Measurements from ENCODE around the gene ZBP1.

The ZBP1 gene

GRCh38 chr20:57620274-57620990 lies at the start of gene ZBP1:
ZBP1 (minus strand) TSS chr20:57620426; CDS start chr20:57620295, 131 bp downstream.
- no peak for TF ChIP-seq ZNF274 (IDR thresholded peaks at IDR 0.05; ENCODE audit: low read depth, low read length)
- peak within 1 kb of the TSS; percentile 45; the same call in 1 of the 2 replicates for H3K4me3 ChIP-seq (ENCODE audit: low read length)

GRCh38 chr20:57669632-57670031 lies 49.4 kb upstream of the ZBP1 start:
- TF ChIP-seq ZNF274 (IDR thresholded peaks at IDR 0.05; ENCODE audit: low read depth, low read length): no peak
- no peak overlapping the region for H3K4me3 ChIP-seq (ENCODE audit: low read length)

GRCh38 chr20:57667924-57668782 lies 47.9 kb upstream of the ZBP1 start:
- TF ChIP-seq ZNF274 (IDR thresholded peaks at IDR 0.05; ENCODE audit: low read depth, low read length): no peak
- no peak overlapping the region for H3K4me3 ChIP-seq (ENCODE audit: low read length)

GRCh38 chr20:57667388-57667787 lies 47.2 kb upstream of the ZBP1 start:
- TF ChIP-seq ZNF274 (IDR thresholded peaks at IDR 0.05; ENCODE audit: low read depth, low read length): no peak
- H3K4me3 ChIP-seq (ENCODE audit: low read length): no peak overlapping the region

- no peak overlapping the region for H3K4me3 ChIP-seq (ENCODE audit: low read length)
- TF ChIP-seq ZNF274 (IDR thresholded peaks at IDR 0.05; ENCODE audit: low read depth, low read length): no peak
Measured at GRCh38 chr20:57666834-57667157, 46.6 kb upstream of the ZBP1 start.

GRCh38 chr20:57666106-57666833 lies 46.0 kb upstream of the ZBP1 start:
- no peak for TF ChIP-seq ZNF274 (IDR thresholded peaks at IDR 0.05; ENCODE audit: low read depth, low read length)
- H3K4me3 ChIP-seq (ENCODE audit: low read length): no peak overlapping the region

GRCh38 chr20:57665589-57665971 lies 45.4 kb upstream of the ZBP1 start:
- TF ChIP-seq ZNF274 (IDR thresholded peaks at IDR 0.05; ENCODE audit: low read depth, low read length): no peak
- no peak overlapping the region for H3K4me3 ChIP-seq (ENCODE audit: low read length)

- H3K4me3 ChIP-seq (ENCODE audit: low read length): no peak overlapping the region
- no peak for TF ChIP-seq ZNF274 (IDR thresholded peaks at IDR 0.05; ENCODE audit: low read depth, low read length)
Measured at GRCh38 chr20:57664924-57665588, 44.8 kb upstream of the ZBP1 start.

- no peak overlapping the region for H3K4me3 ChIP-seq (ENCODE audit: low read length)
- no peak for TF ChIP-seq ZNF274 (IDR thresholded peaks at IDR 0.05; ENCODE audit: low read depth, low read length)
Measured at GRCh38 chr20:57664476-57664875, 44.2 kb upstream of the ZBP1 start.

- H3K4me3 ChIP-seq (ENCODE audit: low read length): no peak overlapping the region
- TF ChIP-seq ZNF274 (IDR thresholded peaks at IDR 0.05; ENCODE audit: low read depth, low read length): no peak
Measured at GRCh38 chr20:57663681-57664451, 43.6 kb upstream of the ZBP1 start.

GRCh38 chr20:57663241-57663640 lies 43.0 kb upstream of the ZBP1 start:
- no peak for TF ChIP-seq ZNF274 (IDR thresholded peaks at IDR 0.05; ENCODE audit: low read depth, low read length)

GRCh38 chr20:57662456-57663240 lies 42.4 kb upstream of the ZBP1 start:
- TF ChIP-seq ZNF274 (IDR thresholded peaks at IDR 0.05; ENCODE audit: low read depth, low read length): no peak
- no peak overlapping the region for H3K4me3 ChIP-seq (ENCODE audit: low read length)

More at GRCh38 chr20:57663241-57663640, 43.0 kb upstream of the ZBP1 start:
- H3K4me3 ChIP-seq (ENCODE audit: low read length): no peak overlapping the region
